HepG2 (cell line): Measurements from ENCODE around the gene C2. TPM values are rescaled to one million over a fixed set of nuclear protein-coding genes. Genes with fewer than 3 reads are reported as not detected.

Experiments used
- EED ChIP-seq: sonication (generic); formaldehyde crosslinking; IDR thresholded peaks from 2 replicates; pipeline ENCODE4 v1.5.0; 2020; ENCODE audit warnings: mild to moderate bottlenecking, missing genetic modification reagents
- HMG20B ChIP-seq: conservative IDR thresholded peaks from 2 replicates; pipeline ENCODE4 v1.6.1; 2016; ENCODE audit warnings: missing genetic modification reagents, missing compliant biosample characterization
- JUN ChIP-seq: sonication (generic); formaldehyde crosslinking; IDR thresholded peaks from 2 replicates; pipeline ENCODE4 v1.4.0; 2020; ENCODE audit warnings: mild to moderate bottlenecking, missing genetic modification reagents
- NONO ChIP-seq, 2 experiments: fragments of 450-650 bp in 1 of 2; sonication (generic) in 1 of 2; formaldehyde crosslinking in 1 of 2; IDR thresholded peaks in 1 of 2; conservative IDR thresholded peaks in 1 of 2; 2 replicates each; pipeline versions ENCODE4 v1.6.1 to v1.8.0; 2017 to 2022; ENCODE audit warnings: mild to moderate bottlenecking in 1 of 2, missing genetic modification reagents in 1 of 2, moderate library complexity in 1 of 2
- SALL1 ChIP-seq: sonication (generic); formaldehyde crosslinking; IDR thresholded peaks from 2 replicates; pipeline ENCODE4 v1.8.0; 2022; ENCODE audit warnings: mild to moderate bottlenecking, missing genetic modification reagents
- SOX5 ChIP-seq: IDR thresholded peaks from 2 replicates; pipeline ENCODE4 v1.6.1; 2016; ENCODE audit warnings: borderline replicate concordance
- ZBTB8A ChIP-seq: sonication (generic); formaldehyde crosslinking; IDR thresholded peaks from 2 replicates; pipeline ENCODE4 v1.4.0; 2020; ENCODE audit warnings: mild to moderate bottlenecking, low read depth, missing genetic modification reagents, borderline replicate concordance
- ZNF350 ChIP-seq: sonication (generic); formaldehyde crosslinking; IDR thresholded peaks from 2 replicates; pipeline ENCODE4 v1.4.0; 2020; ENCODE audit warnings: mild to moderate bottlenecking, low read depth, missing genetic modification reagents, borderline replicate concordance
- ZNF484 ChIP-seq: sonication (generic); formaldehyde crosslinking; IDR thresholded peaks from 2 replicates; pipeline ENCODE4 v1.5.1; 2020; ENCODE audit warnings: mild to moderate bottlenecking, low read depth, missing genetic modification reagents, borderline replicate concordance
- ZNF598 ChIP-seq: sonication (generic); formaldehyde crosslinking; IDR thresholded peaks from 2 replicates; pipeline ENCODE4 v1.5.1; 2020; ENCODE audit warnings: mild to moderate bottlenecking, missing genetic modification reagents, borderline replicate concordance
- ZNF672 ChIP-seq: sonication (generic); formaldehyde crosslinking; IDR thresholded peaks from 2 replicates; pipeline ENCODE4 v1.8.1; 2022; ENCODE audit warnings: missing genetic modification reagents
- ZSCAN30 ChIP-seq: sonication (generic); formaldehyde crosslinking; IDR thresholded peaks from 2 replicates; pipeline ENCODE4 v1.5.0; 2020; ENCODE audit warnings: mild to moderate bottlenecking, missing genetic modification reagents
- polyA plus RNA-seq, 8 experiments: library from polyadenylated mRNA; depleted of rRNA in 3 of 8; stranded (reverse) in 7 of 8; unstranded in 1 of 8; fragments of >200 nt; fragmentation: Illumina TruSeq in 4 of 8; extraction: Trizol in 4 of 8; gene quantifications; 2 replicates each; pipeline versions ENCODE4 v1.2.1 to v1.2.3, GENCODE V29; 2011 to 2016; ENCODE audit warnings: low read depth in 4 of 8, missing spikeins in 1 of 8, mixed read lengths in 1 of 8; ENCODE audit not compliant: insufficient read depth in 1 of 8
- total RNA-seq, 5 experiments: library from RNA; depleted of rRNA; stranded (reverse); fragments of >200 nt; fragmentation: Illumina TruSeq; extraction: Trizol; gene quantifications; 2 replicates each; pipeline ENCODE4 v1.2.3, GENCODE V29; 2016; ENCODE audit warnings: low read depth in 1 of 5
- TF ChIP-seq, protein P1 (sequence below): sonication (generic); formaldehyde crosslinking; IDR thresholded peaks from 2 replicates; pipeline ENCODE4 v1.4.0; 2020; ENCODE audit warnings: missing genetic modification reagents, borderline replicate concordance
- TF ChIP-seq, protein P2 (sequence below): sonication (generic); formaldehyde crosslinking; conservative IDR thresholded peaks from 2 replicates; pipeline ENCODE4 v1.4.0; 2020; ENCODE audit warnings: missing genetic modification reagents
- TF ChIP-seq, protein P3 (sequence below): sonication (generic); formaldehyde crosslinking; IDR thresholded peaks from 2 replicates; pipeline ENCODE4 v1.8.1; 2023; ENCODE audit warnings: mild to moderate bottlenecking, missing genetic modification reagents
- TF ChIP-seq, protein P4 (sequence below): IDR thresholded peaks from 2 replicates; pipeline ENCODE4 v1.6.1; 2016; ENCODE audit warnings: low read depth, borderline replicate concordance
- TF ChIP-seq, protein P5 (sequence below): IDR thresholded peaks from 2 replicates; pipeline ENCODE4 v1.6.1; 2016; ENCODE audit warnings: low read depth, control low read depth
- TF ChIP-seq, protein P6 (sequence below): sonication (generic); formaldehyde crosslinking; IDR thresholded peaks from 2 replicates; pipeline ENCODE4 v1.5.0; 2020; ENCODE audit warnings: missing genetic modification reagents

C2 gene
- total and polyA plus RNA-seq, 2 of the 13 experiments (the other 11 are each of a cell fraction or from before 2014, with no cell fraction given): 165 to 307 TPM

DNA sequence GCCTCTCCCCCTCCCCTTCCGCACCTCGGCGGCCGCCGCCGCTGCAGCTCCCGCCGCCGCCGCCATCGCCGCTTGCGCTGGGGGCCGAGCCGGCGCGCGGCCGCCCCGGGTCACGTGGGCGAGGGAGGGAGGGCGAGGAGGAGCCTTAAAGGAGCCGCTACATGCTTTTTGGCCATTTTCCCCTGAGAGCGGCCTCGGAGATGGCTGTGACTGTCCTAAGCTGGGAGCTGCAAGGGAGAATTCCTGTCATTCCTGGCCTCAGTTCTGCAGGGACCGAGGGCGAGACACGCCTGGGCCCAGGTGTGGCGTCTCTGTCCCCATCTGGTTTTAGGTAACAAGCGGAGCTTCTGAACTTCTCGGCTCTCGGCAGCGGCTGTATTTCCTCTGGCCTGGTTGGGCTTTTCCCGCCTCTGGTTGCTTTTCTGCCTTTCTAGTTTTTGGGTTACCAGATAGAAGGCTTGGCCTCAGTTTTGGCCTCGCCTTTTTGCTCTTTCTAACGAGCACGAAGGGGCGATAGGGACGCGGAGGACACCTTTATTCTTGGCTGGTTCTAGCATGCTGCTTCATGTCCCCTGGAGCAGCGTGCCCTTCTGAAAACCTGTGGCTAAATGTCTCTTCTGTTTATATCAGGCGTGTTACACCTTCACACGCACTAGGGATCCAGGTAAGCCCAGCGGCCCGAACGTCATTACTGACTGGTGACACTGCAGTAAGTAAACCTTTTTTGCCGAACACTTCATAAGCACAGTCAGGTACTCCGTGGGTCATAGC lies 29.7 kb upstream of the C2 start, which contains the start of gene EHMT2 (continued):
- TF ChIP-seq, protein P1, sequence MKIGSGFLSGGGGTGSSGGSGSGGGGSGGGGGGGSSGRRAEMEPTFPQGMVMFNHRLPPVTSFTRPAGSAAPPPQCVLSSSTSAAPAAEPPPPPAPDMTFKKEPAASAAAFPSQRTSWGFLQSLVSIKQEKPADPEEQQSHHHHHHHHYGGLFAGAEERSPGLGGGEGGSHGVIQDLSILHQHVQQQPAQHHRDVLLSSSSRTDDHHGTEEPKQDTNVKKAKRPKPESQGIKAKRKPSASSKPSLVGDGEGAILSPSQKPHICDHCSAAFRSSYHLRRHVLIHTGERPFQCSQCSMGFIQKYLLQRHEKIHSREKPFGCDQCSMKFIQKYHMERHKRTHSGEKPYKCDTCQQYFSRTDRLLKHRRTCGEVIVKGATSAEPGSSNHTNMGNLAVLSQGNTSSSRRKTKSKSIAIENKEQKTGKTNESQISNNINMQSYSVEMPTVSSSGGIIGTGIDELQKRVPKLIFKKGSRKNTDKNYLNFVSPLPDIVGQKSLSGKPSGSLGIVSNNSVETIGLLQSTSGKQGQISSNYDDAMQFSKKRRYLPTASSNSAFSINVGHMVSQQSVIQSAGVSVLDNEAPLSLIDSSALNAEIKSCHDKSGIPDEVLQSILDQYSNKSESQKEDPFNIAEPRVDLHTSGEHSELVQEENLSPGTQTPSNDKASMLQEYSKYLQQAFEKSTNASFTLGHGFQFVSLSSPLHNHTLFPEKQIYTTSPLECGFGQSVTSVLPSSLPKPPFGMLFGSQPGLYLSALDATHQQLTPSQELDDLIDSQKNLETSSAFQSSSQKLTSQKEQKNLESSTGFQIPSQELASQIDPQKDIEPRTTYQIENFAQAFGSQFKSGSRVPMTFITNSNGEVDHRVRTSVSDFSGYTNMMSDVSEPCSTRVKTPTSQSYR (CRISPR knock-in tag): no peak
- TF ChIP-seq, protein P2, sequence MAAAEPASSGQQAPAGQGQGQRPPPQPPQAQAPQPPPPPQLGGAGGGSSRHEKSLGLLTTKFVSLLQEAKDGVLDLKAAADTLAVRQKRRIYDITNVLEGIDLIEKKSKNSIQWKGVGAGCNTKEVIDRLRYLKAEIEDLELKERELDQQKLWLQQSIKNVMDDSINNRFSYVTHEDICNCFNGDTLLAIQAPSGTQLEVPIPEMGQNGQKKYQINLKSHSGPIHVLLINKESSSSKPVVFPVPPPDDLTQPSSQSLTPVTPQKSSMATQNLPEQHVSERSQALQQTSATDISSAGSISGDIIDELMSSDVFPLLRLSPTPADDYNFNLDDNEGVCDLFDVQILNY (CRISPR knock-in tag): no peak
- TF ChIP-seq, protein P3, sequence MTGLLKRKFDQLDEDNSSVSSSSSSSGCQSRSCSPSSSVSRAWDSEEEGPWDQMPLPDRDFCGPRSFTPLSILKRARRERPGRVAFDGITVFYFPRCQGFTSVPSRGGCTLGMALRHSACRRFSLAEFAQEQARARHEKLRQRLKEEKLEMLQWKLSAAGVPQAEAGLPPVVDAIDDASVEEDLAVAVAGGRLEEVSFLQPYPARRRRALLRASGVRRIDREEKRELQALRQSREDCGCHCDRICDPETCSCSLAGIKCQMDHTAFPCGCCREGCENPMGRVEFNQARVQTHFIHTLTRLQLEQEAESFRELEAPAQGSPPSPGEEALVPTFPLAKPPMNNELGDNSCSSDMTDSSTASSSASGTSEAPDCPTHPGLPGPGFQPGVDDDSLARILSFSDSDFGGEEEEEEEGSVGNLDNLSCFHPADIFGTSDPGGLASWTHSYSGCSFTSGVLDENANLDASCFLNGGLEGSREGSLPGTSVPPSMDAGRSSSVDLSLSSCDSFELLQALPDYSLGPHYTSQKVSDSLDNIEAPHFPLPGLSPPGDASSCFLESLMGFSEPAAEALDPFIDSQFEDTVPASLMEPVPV (CRISPR knock-in tag): no peak
- TF ChIP-seq, protein P4, sequence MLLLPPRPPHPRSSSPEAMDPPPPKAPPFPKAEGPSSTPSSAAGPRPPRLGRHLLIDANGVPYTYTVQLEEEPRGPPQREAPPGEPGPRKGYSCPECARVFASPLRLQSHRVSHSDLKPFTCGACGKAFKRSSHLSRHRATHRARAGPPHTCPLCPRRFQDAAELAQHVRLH (CRISPR knock-in tag): peak; percentile 15; the same call in 1 of the 2 replicates
- TF ChIP-seq ZNF484 (CRISPR knock-in tag) (no peak), ZNF350 (CRISPR knock-in tag) (no peak), EED (CRISPR knock-in tag) (no peak; the same call in 1 of the 2 replicates), NONO (IDR thresholded peaks at IDR 0.05) (no peak), NONO (CRISPR knock-in tag; conservative IDR thresholded peaks at IDR 0.05) (0 out of 2 replicates have a peak, but pooled peaks have one; percentile 51), SALL1 (peak; percentile 40; the same call in 1 of the 2 replicates), ZBTB8A (CRISPR knock-in tag) (no peak), ZSCAN30 (CRISPR knock-in tag) (no peak), ZNF598 (CRISPR knock-in tag) (peak; percentile 97; the same call in 1 of the 2 replicates), JUN (no peak), HMG20B (CRISPR knock-in tag) (no peak), ZNF672 (CRISPR knock-in tag) (no peak), SOX5 (CRISPR knock-in tag) (no peak)
- TF ChIP-seq, protein P5, sequence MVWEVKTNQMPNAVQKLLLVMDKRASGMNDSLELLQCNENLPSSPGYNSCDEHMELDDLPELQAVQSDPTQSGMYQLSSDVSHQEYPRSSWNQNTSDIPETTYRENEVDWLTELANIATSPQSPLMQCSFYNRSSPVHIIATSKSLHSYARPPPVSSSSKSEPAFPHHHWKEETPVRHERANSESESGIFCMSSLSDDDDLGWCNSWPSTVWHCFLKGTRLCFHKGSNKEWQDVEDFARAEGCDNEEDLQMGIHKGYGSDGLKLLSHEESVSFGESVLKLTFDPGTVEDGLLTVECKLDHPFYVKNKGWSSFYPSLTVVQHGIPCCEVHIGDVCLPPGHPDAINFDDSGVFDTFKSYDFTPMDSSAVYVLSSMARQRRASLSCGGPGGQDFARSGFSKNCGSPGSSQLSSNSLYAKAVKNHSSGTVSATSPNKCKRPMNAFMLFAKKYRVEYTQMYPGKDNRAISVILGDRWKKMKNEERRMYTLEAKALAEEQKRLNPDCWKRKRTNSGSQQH: no peak
- TF ChIP-seq, protein P6, sequence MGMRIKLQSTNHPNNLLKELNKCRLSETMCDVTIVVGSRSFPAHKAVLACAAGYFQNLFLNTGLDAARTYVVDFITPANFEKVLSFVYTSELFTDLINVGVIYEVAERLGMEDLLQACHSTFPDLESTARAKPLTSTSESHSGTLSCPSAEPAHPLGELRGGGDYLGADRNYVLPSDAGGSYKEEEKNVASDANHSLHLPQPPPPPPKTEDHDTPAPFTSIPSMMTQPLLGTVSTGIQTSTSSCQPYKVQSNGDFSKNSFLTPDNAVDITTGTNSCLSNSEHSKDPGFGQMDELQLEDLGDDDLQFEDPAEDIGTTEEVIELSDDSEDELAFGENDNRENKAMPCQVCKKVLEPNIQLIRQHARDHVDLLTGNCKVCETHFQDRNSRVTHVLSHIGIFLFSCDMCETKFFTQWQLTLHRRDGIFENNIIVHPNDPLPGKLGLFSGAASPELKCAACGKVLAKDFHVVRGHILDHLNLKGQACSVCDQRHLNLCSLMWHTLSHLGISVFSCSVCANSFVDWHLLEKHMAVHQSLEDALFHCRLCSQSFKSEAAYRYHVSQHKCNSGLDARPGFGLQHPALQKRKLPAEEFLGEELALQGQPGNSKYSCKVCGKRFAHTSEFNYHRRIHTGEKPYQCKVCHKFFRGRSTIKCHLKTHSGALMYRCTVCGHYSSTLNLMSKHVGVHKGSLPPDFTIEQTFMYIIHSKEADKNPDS: no peak
